ENCODE results near the gene ANXA11.
"Not testable (repeated sequence)": the region's sequence is repeated elsewhere in the genome, so short reads cannot be mapped to it uniquely, and the experiment has no call there.

Gene ANXA11

GRCh38 chr10:80205477-80206276, at the start of gene ANXA11:
Gene ANXA11 (minus strand): TSS chr10:80205537. CDS start chr10:80172861, 32,676 bp downstream.
- DNase-seq (ENCODE audit: low spot score), result peak; percentile 82

GRCh38 chr10:80254726-80255125, 49.4 kb upstream of the ANXA11 start:
- not testable (repeated sequence) for DNase-seq (ENCODE audit: low spot score)

- DNase-seq (ENCODE audit: low spot score), result not testable (repeated sequence)
These were observed 48.6 kb upstream of the ANXA11 start for GRCh38 chr10:80253963-80254271.

- DNase-seq (ENCODE audit: low spot score), result no peak
These were observed 48.1 kb upstream of the ANXA11 start for GRCh38 chr10:80253266-80253962.

- no peak for DNase-seq (ENCODE audit: low spot score)
These were observed 47.1 kb upstream of the ANXA11 start for GRCh38 chr10:80252296-80252887.

GRCh38 chr10:80251703-80252280, 46.5 kb upstream of the ANXA11 start:
- not testable (repeated sequence) for DNase-seq (ENCODE audit: low spot score)

GRCh38 chr10:80250399-80250798, 45.1 kb upstream of the ANXA11 start:
- not testable (repeated sequence) for DNase-seq (ENCODE audit: low spot score)

GRCh38 chr10:80249906-80250305, 44.6 kb upstream of the ANXA11 start:
- not testable (repeated sequence) for DNase-seq (ENCODE audit: low spot score)

- not testable (repeated sequence) for DNase-seq (ENCODE audit: low spot score)
These were observed 42.3 kb upstream of the ANXA11 start for GRCh38 chr10:80247611-80248010.

GRCh38 chr10:80244371-80244770, 39.0 kb upstream of the ANXA11 start:
- DNase-seq (ENCODE audit: low spot score), result not testable (repeated sequence)

GRCh38 chr10:80242341-80242740, 37.0 kb upstream of the ANXA11 start:
- DNase-seq (ENCODE audit: low spot score), result not testable (repeated sequence)

- DNase-seq (ENCODE audit: low spot score), result not testable (repeated sequence)
These were observed 31.1 kb upstream of the ANXA11 start for GRCh38 chr10:80236457-80236856.

- DNase-seq (ENCODE audit: low spot score), result not testable (repeated sequence)
These were observed 29.2 kb upstream of the ANXA11 start for GRCh38 chr10:80234331-80235235.

GRCh38 chr10:80233871-80234270, 28.5 kb upstream of the ANXA11 start:
- not testable (repeated sequence) for DNase-seq (ENCODE audit: low spot score)

GRCh38 chr10:80226723-80227122, 21.4 kb upstream of the ANXA11 start:
- DNase-seq (ENCODE audit: low spot score), result not testable (repeated sequence)

GRCh38 chr10:80223031-80223419, 17.7 kb upstream of the ANXA11 start:
- not testable (repeated sequence) for DNase-seq (ENCODE audit: low spot score)

GRCh38 chr10:80218878-80219277, 13.5 kb upstream of the ANXA11 start:
- DNase-seq (ENCODE audit: low spot score), result not testable (repeated sequence)

GRCh38 chr10:80214368-80214982, 9.1 kb upstream of the ANXA11 start:
- not testable (repeated sequence) for DNase-seq (ENCODE audit: low spot score)

GRCh38 chr10:80212535-80213115, 7.3 kb upstream of the ANXA11 start:
- DNase-seq (ENCODE audit: low spot score), result not testable (repeated sequence)

- no peak for DNase-seq (ENCODE audit: low spot score)
These were observed 6.4 kb upstream of the ANXA11 start for GRCh38 chr10:80211786-80212185.

GRCh38 chr10:80210259-80210658, 4.9 kb upstream of the ANXA11 start:
- DNase-seq (ENCODE audit: low spot score), result no peak
